Epithelial cell of prostate (primary cell): ENCODE measurements around the gene ERG.

Experiments
- DNase-seq: peaks from one replicate; pipeline ENCODE4 v3.0.0-alpha.2; 2011; ENCODE audit warnings: low read depth, low spot score
- H3K27ac ChIP-seq: fragments of 450-650 bp; 2 replicates; pipeline ENCODE4 v1.5.1; 2017; ENCODE audit warnings: mild to moderate bottlenecking

ERG gene

GRCh38 chr21:38400195-38400919 lies 97.9 kb downstream of the ERG start:
- DNase-seq = no peak

GRCh38 chr21:38399103-38399502 lies 99.2 kb downstream of the ERG start:
- no peak overlapping the region for H3K27ac ChIP-seq
- no peak for DNase-seq

More at GRCh38 chr21:38400195-38400919, 97.9 kb downstream of the ERG start:
- no peak overlapping the region for H3K27ac ChIP-seq

GRCh38 chr21:38396325-38396724 lies 102.0 kb downstream of the ERG start:
- DNase-seq = no peak
- no peak overlapping the region for H3K27ac ChIP-seq

- no peak overlapping the region for H3K27ac ChIP-seq
- no peak for DNase-seq
Observed at GRCh38 chr21:38395581-38395980, 102.7 kb downstream of the ERG start.

GRCh38 chr21:38392661-38393060 lies 105.6 kb downstream of the ERG start:
- no peak overlapping the region for H3K27ac ChIP-seq
- DNase-seq = no peak

GRCh38 chr21:38389896-38390295 lies 108.4 kb downstream of the ERG start:
- no peak for DNase-seq
- no peak overlapping the region for H3K27ac ChIP-seq

GRCh38 chr21:38389354-38389676 lies 109.0 kb downstream of the ERG start:
- DNase-seq = no peak
- no peak overlapping the region for H3K27ac ChIP-seq

GRCh38 chr21:38388647-38389353 lies 109.5 kb downstream of the ERG start:
- H3K27ac ChIP-seq = no peak overlapping the region
- DNase-seq = no peak

- no peak overlapping the region for H3K27ac ChIP-seq
- DNase-seq = no peak
Observed at GRCh38 chr21:38388203-38388602, 110.1 kb downstream of the ERG start.

GRCh38 chr21:38386967-38387366 lies 111.3 kb downstream of the ERG start:
- DNase-seq = no peak
- H3K27ac ChIP-seq = no peak overlapping the region

GRCh38 chr21:38385427-38386175 lies 112.7 kb downstream of the ERG start:
- H3K27ac ChIP-seq = no peak overlapping the region

GRCh38 chr21:38384675-38385426 lies 113.4 kb downstream of the ERG start:
- DNase-seq = no peak
- no peak overlapping the region for H3K27ac ChIP-seq

More at GRCh38 chr21:38385427-38386175, 112.7 kb downstream of the ERG start:
- no peak for DNase-seq

- DNase-seq = no peak
- H3K27ac ChIP-seq = no peak overlapping the region
Observed at GRCh38 chr21:38384238-38384560, 114.1 kb downstream of the ERG start.

- H3K27ac ChIP-seq = no peak overlapping the region
- no peak for DNase-seq
Observed at GRCh38 chr21:38383411-38384237, 114.7 kb downstream of the ERG start.

- DNase-seq = no peak
Observed at GRCh38 chr21:38380481-38381137, 117.7 kb downstream of the ERG start.

GRCh38 chr21:38379147-38379546 lies 119.1 kb downstream of the ERG start:
- no peak for DNase-seq
- H3K27ac ChIP-seq = no peak overlapping the region

More at GRCh38 chr21:38380481-38381137, 117.7 kb downstream of the ERG start:
- no peak overlapping the region for H3K27ac ChIP-seq

- no peak overlapping the region for H3K27ac ChIP-seq
- no peak for DNase-seq
Observed at GRCh38 chr21:38377165-38378088, 120.8 kb downstream of the ERG start.

- DNase-seq = no peak
- no peak overlapping the region for H3K27ac ChIP-seq
Observed at GRCh38 chr21:38376693-38377092, 121.6 kb downstream of the ERG start.
